GM23248 (cell line): ENCODE data around the gene PPP1R1B.

Experiments
- EZH2 ChIP-seq: fragments of 200-600 bp; sonication (generic); IDR thresholded peaks from 2 replicates; pipeline ENCODE4 v1.6.1; 2018; ENCODE audit warnings: antibody characterized with exemption, mild to moderate bottlenecking; ENCODE audit not compliant: insufficient read depth, poor library complexity, severe bottlenecking
- EZH2phosphoT487 ChIP-seq: fragments of 200-600 bp; sonication (generic); IDR thresholded peaks from 2 replicates; pipeline ENCODE4 v1.6.1; 2018; ENCODE audit warnings: antibody characterized with exemption, moderate library complexity, mild to moderate bottlenecking, low read depth; ENCODE audit not compliant: insufficient read depth

- TF ChIP-seq EZH2 = no peak
- TF ChIP-seq EZH2phosphoT487 = no peak
Observed at GRCh38 chr17:39674179-39674578, 47.4 kb downstream of the PPP1R1B start.
